HG03159 (cell line): Measurements from ENCODE around the gene TUBB2A.

Experiments used
- ATAC-seq: cut with Tn5 transposase; IDR thresholded peaks from one replicate; pipeline ENCODE4 v1.9.1; 2021; ENCODE audit warnings: mild to moderate bottlenecking, moderate library complexity; ENCODE audit not compliant: unreplicated experiment

The TUBB2A gene

GRCh38 chr6:3124667-3125066 lies 32.7 kb downstream of the TUBB2A start:
- ATAC-seq = no peak

- no peak for ATAC-seq
These were observed 34.5 kb downstream of the TUBB2A start for GRCh38 chr6:3122823-3123182.

DNA sequence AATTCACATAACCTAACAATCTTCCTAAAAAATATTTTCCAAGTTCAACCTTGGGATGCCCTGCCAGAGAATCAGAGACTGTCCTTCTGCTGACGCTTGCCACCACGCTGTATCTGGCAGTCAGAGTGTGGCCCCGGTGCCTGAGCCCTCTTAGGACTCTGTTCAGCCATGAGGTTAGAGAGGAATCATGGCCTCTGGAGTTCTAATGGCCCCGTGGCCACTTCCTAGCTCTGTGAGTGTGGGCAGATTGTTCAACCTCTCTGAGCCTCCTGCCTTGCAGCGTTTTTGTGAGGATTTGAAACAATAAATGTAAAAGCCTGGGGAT lies 36.6 kb downstream of the TUBB2A start:
- ATAC-seq = no peak

GRCh38 chr6:3119040-3119723 lies 38.2 kb downstream of the TUBB2A start:
- peak; percentile 31 for ATAC-seq

DNA sequence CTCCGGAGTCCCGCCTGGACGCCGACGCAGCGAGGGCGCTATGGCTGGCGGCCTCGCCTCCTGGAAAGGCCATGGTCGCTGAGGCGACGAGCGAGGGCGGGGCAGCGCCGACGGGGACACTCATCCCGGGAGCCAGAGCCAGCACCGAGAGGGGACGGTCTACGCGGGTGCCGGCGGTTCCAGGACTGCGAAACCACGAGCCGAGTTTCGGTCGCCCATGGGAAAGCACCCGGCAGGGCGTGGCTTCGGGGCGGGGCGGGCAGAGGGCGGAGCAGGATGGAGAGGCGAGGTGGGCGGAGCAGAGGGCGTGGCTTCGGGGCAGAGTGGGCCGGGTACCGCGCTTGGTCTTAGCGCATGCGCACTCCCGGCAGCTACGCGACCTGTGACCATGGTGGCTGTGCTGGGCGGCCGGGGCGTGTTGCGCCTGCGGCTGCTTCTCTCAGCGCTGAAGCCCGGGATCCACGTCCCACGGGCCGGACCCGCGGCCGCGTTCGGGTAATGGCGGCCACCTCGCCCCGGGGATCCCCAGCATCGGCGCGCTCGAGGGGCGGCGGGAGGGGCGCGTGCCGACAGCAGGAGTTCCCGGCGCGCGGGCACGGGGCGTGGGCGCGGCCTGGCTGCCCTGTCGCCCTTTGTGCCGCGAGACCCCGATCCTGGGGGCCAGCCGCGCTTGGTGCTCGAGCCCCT lies 38.8 kb downstream of the TUBB2A start, which contains the start of gene BPHL:
Gene BPHL (plus strand): TSS at position 359 of the 687 bp plus-strand sequence. CDS start 30 bp downstream, at position 389.
- peak; percentile 94 for ATAC-seq

DNA sequence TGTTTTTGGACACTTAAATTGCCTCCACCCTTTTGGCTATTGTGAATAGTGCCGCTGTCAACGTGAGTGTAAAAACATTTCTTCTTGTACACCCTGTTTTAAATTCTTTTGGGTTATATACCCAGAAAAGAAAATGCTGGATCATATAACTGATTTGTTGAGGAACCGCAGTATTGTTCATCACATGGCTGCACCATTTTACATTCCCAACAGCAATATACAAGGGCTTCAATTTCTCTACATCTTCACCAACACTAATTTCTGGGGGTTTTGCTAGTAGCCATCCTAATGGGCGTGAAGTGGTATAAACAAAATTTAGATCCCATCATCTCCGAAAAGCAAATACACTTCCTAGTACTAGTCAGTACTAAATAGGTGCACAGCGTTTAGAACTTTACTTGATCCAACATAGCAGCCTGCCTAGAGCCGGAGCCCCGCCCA lies 39.4 kb downstream of the TUBB2A start:
- peak; percentile 5 for ATAC-seq

DNA sequence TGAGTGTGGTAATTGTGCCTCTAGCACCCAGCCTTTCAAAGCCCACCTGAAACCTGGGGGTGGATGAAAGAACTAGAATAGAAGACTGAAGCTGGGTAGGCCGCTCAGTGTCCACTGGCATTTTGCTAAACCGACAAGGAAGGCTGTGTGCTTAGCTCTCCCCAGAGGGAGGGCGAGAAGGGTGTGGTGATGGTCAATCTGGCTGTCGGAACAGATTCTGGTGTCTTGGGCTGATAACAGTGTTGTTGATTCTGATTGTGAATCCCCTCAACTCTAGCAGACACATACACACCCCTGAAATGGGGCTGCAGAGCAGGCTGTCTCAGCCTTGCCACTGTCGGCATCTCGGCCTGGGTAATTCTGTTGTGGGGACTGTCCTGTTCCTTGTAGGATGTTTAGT lies 43.0 kb downstream of the TUBB2A start:
- no peak for ATAC-seq

DNA sequence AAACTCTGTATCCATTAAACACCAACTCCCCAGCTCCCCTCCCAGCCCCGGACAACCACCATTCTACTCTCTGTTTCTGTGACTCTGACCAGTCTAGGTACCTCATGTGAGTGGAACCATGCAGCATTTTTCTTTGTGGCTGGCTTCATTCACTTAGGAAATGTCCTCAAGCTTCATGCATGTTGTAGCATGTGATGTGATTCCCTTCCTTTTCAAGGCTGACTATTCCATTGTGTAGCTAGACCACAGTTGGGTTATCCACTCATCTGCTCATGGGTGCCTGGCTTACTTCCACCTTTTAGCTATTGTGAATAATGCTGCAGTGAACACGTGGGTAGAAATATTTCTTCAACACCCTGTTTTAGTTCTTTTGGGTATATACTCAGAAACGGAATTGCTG lies 47.6 kb downstream of the TUBB2A start:
- no peak for ATAC-seq

DNA sequence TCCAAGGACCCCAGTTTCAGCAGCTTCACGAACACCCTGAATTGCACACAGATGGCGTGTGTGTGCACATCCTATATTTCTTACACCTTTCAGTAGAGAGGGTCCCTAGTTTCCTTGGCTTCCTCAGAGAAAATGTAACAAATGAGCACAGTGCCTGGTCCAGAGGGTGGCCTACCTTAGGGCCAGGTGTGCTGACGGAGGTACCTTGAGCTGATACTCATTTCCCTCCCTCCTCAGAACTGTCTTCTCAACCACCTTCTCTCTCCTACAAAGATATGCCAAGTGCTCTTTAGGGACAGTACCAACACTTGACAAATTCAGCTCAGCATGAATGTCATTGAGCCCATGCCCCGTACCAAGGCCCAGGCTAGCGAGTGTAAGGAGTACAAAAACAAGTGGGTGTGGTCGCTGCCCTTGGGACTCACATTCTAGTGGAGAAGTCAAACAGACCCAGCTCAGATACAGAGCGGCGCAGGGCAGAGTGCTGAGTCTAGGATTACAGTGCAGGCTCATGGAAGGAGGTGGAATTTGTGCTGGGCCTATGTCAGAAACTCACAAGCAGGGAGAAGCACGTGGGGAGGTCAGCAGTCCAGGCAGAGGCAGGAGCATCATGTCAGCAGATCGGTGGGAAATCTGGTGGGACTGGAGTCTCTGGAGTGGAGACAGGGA lies 48.5 kb downstream of the TUBB2A start:
- no peak for ATAC-seq
